Measurements from ENCODE around the gene LFNG.

GRCh38 chr7:2510909-2511768, 8.4 kb upstream of the LFNG start:
- TF ChIP-seq POLR2A (IDR thresholded peaks at IDR 0.05) (no peak), CTCF (IDR thresholded peaks at IDR 0.05) (no peak), EP300 (IDR thresholded peaks at IDR 0.05) (no peak)
